ENCODE data around the gene NEMF.

DNA sequence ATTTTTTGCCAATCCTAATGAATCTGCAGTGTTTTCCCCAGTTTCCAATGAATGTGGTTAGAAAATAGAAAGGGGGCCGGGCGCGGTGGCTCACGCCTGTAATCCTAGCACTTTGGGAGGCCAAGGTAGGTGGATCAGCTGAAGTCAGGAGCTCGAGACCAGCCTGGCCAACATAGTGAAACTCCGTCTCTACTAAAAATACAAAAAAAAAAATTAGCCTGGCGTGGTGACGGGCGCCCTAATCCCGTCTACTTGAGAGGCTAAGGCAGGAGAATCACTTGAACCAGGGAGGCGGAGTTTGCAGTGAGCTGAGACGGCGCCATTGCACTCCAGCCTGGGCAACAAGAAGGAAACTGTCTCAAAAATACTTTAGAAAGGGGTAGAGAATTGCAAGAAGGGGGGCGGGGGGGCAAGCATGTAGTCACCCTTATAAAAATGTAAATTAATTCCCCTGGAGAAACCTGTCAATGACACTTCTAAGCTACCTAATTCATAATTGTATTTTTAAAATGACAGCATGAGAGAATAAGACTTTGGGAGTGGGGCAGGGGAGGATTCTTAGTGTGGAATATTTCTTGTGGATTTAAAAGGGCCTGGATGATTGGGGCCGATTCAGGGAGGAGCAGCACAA lies 82.9 kb downstream of the NEMF start:
- TF ChIP-seq, protein P1, sequence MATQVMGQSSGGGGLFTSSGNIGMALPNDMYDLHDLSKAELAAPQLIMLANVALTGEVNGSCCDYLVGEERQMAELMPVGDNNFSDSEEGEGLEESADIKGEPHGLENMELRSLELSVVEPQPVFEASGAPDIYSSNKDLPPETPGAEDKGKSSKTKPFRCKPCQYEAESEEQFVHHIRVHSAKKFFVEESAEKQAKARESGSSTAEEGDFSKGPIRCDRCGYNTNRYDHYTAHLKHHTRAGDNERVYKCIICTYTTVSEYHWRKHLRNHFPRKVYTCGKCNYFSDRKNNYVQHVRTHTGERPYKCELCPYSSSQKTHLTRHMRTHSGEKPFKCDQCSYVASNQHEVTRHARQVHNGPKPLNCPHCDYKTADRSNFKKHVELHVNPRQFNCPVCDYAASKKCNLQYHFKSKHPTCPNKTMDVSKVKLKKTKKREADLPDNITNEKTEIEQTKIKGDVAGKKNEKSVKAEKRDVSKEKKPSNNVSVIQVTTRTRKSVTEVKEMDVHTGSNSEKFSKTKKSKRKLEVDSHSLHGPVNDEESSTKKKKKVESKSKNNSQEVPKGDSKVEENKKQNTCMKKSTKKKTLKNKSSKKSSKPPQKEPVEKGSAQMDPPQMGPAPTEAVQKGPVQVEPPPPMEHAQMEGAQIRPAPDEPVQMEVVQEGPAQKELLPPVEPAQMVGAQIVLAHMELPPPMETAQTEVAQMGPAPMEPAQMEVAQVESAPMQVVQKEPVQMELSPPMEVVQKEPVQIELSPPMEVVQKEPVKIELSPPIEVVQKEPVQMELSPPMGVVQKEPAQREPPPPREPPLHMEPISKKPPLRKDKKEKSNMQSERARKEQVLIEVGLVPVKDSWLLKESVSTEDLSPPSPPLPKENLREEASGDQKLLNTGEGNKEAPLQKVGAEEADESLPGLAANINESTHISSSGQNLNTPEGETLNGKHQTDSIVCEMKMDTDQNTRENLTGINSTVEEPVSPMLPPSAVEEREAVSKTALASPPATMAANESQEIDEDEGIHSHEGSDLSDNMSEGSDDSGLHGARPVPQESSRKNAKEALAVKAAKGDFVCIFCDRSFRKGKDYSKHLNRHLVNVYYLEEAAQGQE (IDR thresholded peaks at IDR 0.05; ENCODE audit: insufficient read depth in 1 of 2, low read depth in 2 of 2, low read length in 2 of 2) = no peak
- TF ChIP-seq POLR2AphosphoS5 (IDR thresholded peaks at IDR 0.05; ENCODE audit: low read depth, low read length) (no peak), TAF1 (IDR thresholded peaks at IDR 0.05; ENCODE audit: borderline replicate concordance, insufficient read depth, low read length) (no peak), SIN3A (IDR thresholded peaks at IDR 0.05; ENCODE audit: borderline replicate concordance, insufficient read depth, low read length) (no peak), FOXP2 (optimal IDR thresholded peaks at IDR 0.05; ENCODE audit: borderline replicate concordance, extremely low read depth, extremely low read length, insufficient read depth) (no peak)

Data from PFSK-1 (cell line).